Transverse colon (tissue), 3 donors: ENCODE measurements around the gene DCP1B.

Experiments used
- EP300 ChIP-seq: sonication (generic); formaldehyde crosslinking; IDR thresholded peaks from one replicate; pipeline ENCODE4 v1.6.1; 2017; ENCODE audit warnings: antibody characterized with exemption, low read depth
- TF ChIP-seq, protein P1 (sequence below), 5 experiments: fragments of 200-600 bp in 3 of 5; fragments of 450-650 bp in 2 of 5; sonication (generic) in 3 of 5; IDR thresholded peaks; 1 replicate in 2 of 5; 2 replicates in 3 of 5; pipeline ENCODE4 v1.5.1; 2016 to 2017; ENCODE audit warnings: antibody characterized with exemption in 5 of 5, inconsistent platforms in 3 of 5, mild to moderate bottlenecking in 2 of 5, moderate library complexity in 1 of 5

DNA sequence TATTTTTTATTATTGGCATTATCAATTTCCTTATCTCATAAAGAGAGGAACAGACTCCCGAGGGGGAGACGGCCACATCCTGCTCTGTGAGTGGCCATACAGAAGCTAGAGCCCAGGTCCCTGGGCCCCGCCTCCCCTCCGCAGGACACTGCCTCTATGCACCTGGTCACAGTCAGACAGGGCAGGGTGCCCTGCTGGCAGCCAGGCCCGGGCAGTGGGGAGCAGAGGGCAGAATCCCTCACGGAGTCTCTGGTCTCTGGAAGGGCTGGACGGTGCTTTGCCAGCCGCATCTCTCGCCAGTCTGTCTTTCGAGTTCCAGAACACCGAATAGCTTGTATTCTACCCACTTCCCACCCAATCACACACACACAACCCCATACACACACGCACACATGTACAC lies 69.4 kb downstream of the DCP1B start:
- TF ChIP-seq, protein P1, sequence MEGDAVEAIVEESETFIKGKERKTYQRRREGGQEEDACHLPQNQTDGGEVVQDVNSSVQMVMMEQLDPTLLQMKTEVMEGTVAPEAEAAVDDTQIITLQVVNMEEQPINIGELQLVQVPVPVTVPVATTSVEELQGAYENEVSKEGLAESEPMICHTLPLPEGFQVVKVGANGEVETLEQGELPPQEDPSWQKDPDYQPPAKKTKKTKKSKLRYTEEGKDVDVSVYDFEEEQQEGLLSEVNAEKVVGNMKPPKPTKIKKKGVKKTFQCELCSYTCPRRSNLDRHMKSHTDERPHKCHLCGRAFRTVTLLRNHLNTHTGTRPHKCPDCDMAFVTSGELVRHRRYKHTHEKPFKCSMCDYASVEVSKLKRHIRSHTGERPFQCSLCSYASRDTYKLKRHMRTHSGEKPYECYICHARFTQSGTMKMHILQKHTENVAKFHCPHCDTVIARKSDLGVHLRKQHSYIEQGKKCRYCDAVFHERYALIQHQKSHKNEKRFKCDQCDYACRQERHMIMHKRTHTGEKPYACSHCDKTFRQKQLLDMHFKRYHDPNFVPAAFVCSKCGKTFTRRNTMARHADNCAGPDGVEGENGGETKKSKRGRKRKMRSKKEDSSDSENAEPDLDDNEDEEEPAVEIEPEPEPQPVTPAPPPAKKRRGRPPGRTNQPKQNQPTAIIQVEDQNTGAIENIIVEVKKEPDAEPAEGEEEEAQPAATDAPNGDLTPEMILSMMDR (IDR thresholded peaks at IDR 0.05) = no peak
- no peak for TF ChIP-seq EP300
